HTERT RPE-1 (cell line): Measurements from ENCODE around the gene CNTNAP2.

Source experiments
- in situ Hi-C: fragments of 300-500 bp; cut with MboI; formaldehyde crosslinking; loops from 4 replicates; pipeline ENCODE4 v1.14.3; 2020; ENCODE audit warnings: low sequenced_read_pairs

The CNTNAP2 gene

DNA sequence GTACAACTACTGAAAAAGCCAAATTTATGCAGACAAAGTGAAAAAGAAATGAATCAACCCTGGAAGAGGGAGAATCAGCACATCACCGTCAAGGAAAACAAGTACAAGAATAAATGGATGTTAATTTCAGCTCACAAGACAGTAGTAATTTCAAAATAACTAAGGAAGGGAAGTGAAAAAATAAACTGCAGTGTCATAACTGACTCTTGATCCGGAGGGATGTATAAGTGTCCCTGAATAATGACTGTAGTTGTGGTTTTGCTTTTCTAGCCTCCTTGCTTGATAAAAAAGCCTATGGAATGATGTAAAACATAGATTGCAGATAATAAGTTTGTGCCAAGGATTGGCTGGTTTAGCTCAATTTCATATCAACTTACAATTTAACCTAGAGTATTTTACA is 1752.9 kb downstream of the CNTNAP2 start:
- in situ Hi-C loops = no loop called here

DNA sequence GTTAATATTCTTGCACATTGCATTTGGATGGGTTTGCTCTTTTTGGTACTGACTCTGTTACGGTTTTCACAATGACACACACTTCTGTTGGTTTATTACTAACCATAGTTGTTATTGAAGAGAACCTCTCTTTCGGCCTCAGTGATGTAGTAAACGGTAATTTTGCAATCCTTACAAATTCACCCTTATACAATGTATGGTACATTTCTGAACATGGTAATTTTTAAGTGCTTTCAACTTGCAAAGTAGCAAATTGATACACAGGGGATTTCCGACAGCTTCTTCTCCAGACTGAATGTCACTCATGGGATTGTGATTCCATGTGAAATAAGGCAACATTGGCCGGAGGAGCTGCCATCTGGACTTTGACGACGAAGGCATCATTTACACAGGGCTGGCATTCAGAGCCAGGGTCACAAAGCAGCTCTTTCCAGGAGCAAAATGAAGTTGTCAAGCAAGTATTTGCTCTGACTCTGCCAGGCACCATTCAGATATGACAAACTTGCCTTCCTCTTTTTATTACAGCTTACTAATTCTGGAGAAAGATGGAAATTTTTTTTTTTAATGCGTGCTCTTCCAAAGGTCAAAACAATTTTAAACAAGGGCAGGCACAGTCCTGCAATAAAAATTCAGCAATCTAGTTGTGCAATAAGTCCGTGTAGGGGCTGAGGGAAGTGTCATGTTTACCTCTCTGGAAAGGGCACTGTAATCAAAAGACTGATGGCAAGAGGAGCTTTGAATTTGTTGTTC is 1762.5 kb downstream of the CNTNAP2 start:
- in situ Hi-C loops = no loop called here

DNA sequence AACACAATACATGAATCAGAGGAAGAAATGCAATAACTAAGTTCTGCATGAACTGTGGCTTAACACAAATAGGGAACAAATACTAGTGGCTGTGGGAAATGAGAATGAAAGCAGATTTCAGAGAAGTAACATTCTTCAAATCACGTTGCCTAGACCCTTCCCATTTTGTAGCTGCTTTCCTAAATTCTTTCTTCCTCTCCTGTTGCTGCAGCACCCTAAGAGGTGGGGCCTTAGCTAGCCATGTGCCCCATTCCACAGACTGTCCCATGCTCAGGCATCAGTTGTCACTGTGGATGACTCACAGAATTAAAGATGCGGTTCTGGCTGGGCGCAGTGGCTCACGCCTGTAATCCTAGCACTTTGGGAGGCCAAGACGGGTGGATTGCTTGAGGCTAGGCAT is 1769.3 kb downstream of the CNTNAP2 start:
- in situ Hi-C loops = no loop called here

DNA sequence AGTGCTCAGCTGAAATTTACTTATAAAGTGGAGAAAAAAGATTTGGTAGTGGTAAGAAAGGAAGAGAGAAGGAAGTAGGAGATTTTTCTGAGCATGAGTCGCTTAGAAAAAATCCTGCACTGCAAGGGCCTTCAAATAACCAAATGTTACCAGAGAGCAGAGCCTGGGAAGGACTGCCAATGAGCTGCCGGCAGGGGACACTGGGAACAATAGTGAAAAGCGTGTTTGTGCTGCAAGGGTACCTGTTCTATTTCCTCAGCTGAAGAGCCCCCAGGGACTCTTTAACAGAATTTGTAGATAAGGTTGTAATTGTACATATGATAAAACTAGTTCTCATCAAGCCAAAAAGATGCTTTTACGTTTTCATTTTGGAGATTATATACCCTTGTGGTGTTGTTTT is 1777.7 kb downstream of the CNTNAP2 start:
- in situ Hi-C loops = no loop called here

DNA sequence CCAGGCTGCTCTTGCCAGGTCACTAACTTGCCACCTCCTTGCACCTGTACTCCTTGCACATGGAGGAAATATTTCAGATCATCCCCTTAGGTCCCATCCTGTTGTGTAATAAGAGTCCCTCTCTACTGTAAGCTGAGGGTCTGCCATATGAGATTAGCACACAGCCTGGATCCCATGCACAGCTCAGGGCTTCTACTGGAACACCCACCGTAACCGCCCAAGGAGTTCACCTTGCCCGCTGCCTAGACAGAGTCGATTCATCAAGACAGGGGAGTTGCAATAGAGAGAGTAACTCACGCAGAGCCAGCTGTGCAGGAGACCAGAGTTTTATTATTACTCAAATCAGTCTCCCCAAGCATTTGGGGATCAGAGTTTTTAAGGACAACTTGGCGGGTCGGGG is 1779.5 kb downstream of the CNTNAP2 start:
- in situ Hi-C loops = no loop called here

DNA sequence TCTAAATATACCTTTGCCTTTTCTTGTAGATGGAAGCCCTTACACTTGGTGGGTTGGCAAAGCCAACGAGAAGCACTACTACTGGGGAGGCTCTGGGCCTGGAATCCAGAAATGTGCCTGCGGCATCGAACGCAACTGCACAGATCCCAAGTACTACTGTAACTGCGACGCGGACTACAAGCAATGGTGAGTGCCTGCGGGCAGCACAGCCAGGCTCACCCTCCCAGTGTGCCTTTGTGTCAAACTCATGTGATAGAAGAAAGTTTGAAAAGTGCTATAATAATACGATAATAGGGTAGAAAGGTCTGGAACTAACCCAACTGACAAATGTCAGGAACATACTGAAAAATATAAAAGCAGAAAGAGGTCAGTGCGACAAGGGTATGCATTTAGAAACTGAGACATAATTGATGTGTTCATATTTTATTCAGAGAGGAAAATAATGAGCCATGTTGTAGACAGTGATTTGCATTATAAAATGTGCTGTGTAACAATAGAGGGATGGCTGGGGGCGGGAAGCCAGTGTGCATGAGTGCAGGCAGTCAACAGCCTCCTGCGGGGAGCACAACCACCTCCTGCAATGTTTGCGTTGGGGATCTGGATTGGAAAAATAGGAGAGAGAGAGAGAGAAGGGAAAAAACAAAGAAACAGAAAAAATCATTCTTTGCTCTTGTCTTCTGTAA is 1787.1 kb downstream of the CNTNAP2 start:
- in situ Hi-C loops = no loop called here

DNA sequence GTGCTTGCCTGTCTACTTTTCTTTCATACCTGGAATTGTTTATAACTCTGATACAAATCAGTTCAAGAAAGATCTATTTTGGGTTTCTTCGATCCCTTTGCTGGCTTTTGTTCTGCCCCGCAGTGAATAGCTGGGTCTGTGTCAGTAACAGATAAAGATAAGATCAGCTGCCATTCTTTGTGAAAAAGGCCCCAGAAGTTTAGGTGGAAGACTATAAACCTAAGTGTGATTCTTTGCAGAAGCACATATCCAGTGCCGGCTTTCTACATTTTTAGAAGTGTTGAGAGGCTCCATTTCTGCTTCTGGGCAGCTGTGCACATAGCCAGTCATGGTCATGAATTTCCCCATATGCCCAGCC is 1787.6 kb downstream of the CNTNAP2 start:
- in situ Hi-C loops = no loop called here

DNA sequence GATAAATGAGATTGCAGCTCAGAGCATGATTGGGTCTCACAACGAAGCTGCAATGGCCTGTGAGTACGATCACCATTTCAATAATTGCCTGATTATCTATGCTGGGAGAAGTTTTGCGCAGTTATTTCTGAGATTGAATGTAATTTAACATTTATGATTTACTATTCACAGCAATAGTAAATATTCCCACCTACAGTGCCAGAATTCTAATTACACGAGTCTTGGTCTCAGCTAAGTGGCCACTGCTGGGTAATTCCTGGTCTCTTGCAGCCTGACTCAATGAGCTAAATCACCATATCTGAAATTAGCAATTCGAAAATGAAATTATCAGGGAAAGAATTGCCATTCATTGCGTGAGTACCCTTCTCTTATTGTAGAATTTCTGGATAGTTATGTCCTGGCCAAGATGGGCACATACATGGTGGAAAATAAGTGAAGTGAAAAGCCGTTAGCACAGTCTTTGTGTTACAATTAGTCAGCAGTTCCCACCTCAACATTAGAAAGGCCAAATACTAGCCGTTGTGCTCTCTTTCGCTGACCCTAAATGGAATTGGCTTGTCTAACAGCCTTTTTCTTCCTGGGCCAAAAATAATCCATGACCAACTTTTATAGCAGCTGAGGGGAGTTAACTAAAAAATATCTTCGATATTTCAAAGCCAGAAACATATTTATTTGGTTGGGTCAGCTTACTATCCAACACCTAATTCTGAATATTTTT is 1793.0 kb downstream of the CNTNAP2 start:
- in situ Hi-C loops = no loop called here

DNA sequence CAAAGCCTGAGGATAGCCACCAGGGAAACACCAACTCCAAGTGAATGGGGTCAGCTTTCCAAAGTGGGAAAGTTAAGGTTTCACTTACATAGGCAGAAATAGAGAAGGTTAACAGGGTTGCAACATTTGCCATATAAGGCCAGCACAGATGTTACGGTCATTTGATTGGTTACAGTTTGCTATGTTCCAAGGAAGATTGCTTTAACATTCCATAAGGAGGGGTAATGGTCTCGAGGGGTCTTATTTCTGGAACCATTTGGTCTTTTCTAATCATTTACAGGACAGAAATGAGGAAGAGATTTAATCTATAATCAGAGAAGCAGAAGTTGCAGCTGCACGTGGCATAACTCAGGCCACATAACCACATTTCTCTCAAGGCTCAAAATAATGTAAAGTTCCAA is 1794.6 kb downstream of the CNTNAP2 start:
- in situ Hi-C loops = no loop called here

DNA sequence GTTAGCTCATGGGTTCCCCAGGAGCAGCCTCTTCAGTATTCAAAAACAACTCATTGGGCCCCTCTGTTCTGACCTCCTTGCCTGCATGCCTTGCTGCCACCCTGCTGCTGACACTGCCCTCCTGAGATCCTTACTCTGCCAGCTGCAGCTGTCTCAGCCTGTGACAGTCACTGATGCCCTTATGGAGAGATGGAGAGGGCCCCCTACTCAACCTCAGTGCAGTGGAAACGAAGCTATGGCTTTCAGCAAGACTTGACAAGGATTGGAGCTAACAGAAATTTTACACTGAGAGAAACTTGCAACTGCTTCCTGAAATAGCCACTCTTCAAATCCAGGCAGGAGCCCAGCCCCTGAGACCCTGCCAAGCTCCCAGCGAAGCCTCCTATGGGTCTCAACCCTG is 1795.7 kb downstream of the CNTNAP2 start:
- in situ Hi-C loops = no loop called here

DNA sequence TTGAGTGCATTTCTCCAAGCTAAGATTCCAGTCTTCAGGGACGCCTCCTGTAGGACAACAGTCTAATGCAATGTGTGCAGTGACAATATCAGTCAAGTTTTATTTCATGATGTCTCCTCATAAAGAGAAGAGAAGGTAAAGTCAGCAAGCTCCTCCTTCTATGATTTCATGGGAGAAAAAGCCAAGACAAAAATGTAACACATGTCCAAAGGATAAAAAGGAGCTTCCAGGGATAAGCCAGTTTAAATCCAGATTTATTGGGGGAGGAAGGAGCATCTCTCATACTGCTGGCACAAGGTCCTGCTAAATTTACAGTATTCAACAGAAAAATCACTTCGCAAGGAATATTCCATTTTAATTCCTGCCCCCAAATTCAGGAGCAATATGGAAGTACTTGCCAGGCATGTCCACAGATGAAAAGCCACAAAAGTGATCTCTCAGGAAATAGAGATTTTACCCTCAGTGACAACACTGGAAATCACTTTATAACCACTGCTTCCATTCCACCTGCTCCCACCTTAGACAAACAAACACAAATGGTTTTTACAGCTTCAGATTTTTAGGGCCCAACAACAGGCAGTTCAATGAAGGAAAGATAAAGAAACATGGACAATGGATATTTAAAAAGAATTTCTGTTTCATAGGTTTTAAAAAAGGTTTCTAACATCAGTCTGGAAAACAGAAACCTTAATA is 1796.5 kb downstream of the CNTNAP2 start:
- in situ Hi-C loops = no loop called here

DNA sequence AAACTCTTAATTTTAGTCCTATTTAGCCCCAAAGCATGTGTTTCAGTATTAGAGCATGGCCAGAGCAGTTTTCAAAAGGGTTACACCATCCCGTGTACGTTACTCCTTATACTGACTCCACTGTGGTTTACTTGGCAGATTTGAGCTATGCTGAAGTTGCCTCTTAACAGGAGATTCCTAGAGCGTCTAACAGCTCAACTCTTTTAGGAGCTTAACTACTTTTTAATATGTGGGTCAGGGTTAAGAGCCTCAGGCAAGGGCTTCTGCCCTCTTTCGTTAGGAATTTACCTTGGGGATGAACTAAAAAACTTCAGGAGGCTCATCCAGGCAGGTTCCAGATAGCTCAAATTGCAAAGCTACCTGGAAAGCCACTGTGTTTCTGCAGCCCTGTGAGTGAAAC is 1799.2 kb downstream of the CNTNAP2 start:
- in situ Hi-C loops = no loop called here

DNA sequence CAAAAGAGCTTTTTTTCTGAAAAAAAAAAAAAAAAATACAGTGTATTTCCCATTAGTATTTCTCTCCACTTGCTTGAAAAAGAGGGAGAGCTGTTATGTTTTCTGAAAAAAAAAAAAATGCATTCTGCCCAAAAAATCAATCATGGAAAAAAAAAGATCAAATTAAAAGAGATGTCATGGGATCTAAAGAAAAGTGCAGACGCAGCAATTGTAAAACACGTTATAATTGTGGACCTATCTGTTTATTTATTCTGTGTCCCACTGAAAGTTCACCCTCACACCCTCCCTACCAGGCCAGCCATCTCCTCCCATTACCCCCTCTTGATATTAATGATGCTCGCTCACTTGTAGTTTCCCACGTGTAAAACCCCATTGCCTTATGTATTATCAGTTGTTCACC is 1800.0 kb downstream of the CNTNAP2 start:
- in situ Hi-C loops = no loop called here

DNA sequence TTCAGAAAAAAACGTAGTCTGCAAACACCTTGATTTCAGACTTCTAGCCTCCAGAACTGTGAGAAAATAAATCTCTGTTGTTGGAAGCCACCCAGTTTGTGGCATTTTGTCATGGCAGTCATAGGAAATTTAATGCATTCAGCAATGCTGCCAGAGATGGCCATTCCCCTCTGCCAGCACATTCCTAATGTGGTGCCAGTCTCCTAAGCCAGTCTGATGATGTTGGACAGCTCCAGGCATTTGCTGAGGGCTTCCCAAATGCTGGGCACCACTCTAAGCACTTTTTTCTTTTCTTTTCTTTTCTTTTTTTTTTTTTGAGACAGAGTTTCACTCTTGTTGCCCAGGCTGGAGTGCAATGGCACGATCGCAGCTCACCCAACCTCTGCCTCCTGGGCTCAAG is 1807.2 kb downstream of the CNTNAP2 start:
- in situ Hi-C loops = no loop called here

DNA sequence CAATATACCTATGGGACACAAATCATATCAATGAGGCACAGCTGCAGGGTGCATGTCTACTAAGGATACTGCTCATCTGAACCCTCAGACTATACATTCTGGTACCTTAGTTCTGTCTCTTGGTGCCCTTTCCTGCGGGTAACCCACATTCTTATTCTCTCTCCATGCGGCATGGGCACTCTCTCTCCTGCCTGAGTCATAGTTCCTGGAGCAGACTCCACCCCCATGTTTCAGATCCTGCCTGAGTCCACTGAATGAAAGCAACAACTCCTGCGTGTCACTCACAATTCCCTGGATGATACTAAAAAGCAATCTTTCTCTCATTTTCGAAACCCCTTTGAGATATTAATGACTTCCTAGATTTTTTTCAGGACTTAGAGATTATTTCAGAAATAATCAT is 1820.8 kb downstream of the CNTNAP2 start:
- in situ Hi-C loops = no loop called here

DNA sequence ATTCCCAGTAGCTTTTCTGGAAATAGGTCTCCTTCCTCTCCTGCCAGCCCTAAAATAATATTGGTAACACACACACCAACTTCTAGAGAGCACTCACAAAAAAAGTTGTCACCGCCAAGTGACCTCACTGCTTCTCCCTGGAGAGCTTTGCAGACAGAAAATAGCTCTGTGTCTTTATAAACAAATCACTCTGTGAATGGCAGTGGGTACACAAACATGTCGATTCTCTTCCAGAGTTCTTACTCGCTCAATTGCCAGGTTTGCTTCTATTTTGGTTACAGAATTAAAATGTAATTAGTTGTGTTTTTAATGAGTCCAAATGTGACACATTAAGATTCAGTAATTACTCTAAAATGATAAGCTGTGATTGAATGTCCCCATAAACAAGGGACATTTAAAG is 1824.8 kb downstream of the CNTNAP2 start:
- in situ Hi-C loops = no loop called here

DNA sequence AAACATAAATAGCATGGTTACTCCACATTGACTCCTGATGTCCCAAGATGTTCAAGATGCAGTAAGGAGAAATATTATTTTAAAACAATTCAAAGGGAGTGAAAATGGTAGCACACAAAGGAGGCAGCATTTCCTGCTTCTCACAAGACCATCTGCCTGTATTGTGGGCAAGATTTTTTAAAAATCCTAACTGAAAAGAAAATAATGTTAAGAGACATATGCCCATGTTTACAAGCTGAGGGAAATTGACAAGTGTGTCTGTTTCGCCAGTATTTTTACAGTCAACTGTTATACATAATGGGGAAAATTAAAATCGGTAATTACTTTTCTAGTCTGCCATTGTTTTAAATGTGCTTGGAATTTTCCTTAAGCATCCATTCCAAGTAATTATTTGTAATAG is 1827.7 kb downstream of the CNTNAP2 start:
- in situ Hi-C loops = no loop called here

DNA sequence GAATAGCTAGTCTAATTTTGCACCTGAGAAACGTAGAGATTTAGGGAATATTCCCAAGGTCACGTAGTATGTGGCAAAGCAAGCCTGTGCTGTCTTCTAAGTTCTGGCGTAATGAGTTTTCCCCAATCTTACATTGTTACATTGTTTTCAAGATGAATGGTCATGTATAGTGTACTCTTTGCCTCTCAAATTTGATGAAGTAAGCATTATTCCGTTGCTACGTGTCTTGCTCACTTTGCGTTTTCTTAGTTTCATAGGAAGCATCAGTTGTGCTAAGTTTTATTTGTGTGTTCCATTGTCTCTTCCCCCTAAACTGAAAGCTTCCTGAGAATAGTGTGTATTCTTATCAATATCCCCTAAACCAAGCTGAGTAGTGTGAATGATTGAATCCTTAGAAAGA is 1836.3 kb downstream of the CNTNAP2 start:
- in situ Hi-C loops = no loop called here

DNA sequence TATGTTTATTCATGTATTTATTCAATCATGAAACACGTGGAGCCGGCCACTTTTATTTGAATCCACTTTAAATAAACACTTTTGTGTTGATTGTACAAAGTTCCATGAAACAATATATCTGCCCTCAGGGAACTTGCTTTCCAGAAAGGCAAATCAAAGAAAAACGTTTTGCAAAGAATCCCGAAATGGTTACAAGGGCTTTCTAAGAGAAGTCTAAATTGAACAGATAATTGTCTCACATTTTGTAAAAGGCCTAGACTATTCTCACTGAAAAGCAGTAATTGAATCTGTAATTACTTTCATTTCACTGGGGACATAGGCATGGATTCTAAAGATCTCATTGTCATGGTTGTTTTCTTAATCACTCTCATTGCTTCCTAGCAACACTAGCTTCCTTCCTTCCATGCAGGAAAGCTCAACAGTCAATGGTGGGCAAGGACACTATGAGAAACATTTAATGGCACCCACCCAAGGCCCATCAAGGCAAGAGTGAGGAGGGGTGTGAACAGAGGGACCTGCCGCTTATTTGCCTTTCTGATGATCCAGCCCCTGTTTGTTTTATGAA is 1851.5 kb downstream of the CNTNAP2 start:
- in situ Hi-C loops = no loop called here

DNA sequence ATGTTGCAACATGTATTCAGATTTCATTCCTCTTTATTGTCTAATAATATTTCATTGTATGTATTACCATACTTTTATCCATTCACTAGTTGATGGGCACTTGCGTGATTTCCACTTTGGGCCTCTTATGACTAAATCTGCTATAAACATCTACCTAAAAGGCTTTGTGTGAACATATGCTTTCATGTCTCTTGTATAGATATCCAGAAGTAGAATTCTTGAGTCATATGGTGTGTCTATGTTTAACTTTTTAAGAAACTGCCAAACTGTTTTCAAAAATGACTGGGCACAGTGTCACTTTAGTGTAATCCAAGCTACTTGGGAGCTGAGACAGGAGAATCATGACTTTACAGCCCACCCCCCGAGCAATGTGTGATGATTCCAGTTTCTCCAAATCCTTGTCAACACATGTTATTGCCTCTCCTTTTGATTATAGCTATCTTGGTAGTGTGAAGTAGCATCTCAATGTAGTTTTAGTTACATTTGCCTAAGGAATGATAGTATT is 1855.1 kb downstream of the CNTNAP2 start:
- in situ Hi-C loops = no loop called here

DNA sequence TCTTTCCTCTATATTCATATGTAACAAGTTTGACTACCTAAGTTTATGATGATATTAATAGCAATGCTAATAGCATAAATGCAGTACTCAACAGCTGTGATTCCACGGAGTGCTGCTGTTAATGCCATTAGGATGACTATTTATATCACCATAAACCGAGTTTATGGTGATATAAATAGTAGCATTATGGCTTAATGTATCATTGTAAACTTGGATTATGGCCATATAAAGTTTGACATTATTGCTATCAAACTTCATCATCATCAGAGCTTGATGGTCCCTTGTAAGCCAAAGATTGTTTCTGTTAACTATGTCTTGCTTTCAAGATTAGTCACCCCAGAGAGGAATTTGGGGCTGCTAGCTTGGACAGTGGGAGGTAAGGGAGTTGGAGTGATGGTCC is 1861.6 kb downstream of the CNTNAP2 start:
- in situ Hi-C loops = no loop called here
